Measurements from ENCODE around the gene ITGAE. TPM values are rescaled to one million over a fixed set of nuclear protein-coding genes. Genes with fewer than 3 reads are reported as not detected.

ITGAE gene
- total RNA-seq, 1 donor from 2014 or later = 24.5 TPM

DNA sequence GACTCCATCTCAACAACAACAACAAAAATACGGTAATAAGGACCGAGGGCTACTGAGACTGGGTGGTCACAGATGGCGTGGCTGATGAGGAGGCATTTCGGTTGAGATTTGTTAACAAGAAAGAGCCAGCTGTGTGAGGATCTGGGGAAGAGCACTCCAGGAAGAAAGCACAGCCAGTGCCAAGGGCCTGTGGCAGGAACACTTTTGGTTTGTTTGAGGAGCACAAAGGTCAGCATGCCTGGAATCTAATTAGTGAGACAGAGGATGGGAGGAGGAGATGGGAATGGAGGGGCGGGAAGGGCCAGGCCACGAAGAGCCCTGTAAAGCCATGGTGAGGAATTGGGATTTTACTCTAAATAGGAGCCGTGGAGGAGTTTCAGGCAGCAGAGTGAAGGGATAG is 52.4 kb downstream of the ITGAE start:
- Mint-ChIP-seq H3K4me3 (ENCODE audit: unreplicated experiment) (no peak overlapping the region), H3K27me3 (ENCODE audit: unreplicated experiment) (peaks cover 21% of the 10 kb centered on the region), H3K9me3 (ENCODE audit: unreplicated experiment) (no peaks in the 10 kb centered on the region), H3K4me1 (ENCODE audit: unreplicated experiment) (no peaks in the 10 kb centered on the region), H3K36me3 (ENCODE audit: unreplicated experiment) (no peaks in the 10 kb centered on the region), H3K27ac (ENCODE audit: unreplicated experiment) (no peak overlapping the region)
- TF ChIP-seq, protein P1, sequence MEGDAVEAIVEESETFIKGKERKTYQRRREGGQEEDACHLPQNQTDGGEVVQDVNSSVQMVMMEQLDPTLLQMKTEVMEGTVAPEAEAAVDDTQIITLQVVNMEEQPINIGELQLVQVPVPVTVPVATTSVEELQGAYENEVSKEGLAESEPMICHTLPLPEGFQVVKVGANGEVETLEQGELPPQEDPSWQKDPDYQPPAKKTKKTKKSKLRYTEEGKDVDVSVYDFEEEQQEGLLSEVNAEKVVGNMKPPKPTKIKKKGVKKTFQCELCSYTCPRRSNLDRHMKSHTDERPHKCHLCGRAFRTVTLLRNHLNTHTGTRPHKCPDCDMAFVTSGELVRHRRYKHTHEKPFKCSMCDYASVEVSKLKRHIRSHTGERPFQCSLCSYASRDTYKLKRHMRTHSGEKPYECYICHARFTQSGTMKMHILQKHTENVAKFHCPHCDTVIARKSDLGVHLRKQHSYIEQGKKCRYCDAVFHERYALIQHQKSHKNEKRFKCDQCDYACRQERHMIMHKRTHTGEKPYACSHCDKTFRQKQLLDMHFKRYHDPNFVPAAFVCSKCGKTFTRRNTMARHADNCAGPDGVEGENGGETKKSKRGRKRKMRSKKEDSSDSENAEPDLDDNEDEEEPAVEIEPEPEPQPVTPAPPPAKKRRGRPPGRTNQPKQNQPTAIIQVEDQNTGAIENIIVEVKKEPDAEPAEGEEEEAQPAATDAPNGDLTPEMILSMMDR (IDR thresholded peaks at IDR 0.05) = no peak
- no peak for DNase-seq (ENCODE audit: extremely low spot score, unreplicated experiment)

DNA sequence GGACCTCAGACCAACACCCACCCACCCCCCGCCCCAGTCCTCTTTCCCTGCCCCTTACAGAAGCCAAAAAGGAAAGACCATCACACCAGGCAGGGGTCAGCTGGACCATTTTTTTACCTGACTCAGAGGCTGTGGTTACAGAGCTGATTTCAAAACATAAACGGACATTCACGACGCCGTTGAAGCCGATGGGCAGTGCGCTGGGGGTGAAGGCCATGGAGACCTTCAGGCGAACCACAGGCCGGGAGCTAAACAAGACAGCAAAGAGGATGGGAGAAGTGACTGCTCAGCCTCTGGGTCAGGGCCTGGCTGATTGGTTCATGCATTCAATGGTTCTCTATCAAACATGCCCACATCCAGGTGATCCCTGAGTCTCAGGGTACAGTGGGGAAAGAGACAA is 53.2 kb downstream of the ITGAE start:
- Mint-ChIP-seq H3K4me3 (ENCODE audit: unreplicated experiment) (no peak overlapping the region), H3K4me1 (ENCODE audit: unreplicated experiment) (no peaks in the 10 kb centered on the region), H3K27me3 (ENCODE audit: unreplicated experiment) (peaks cover 21% of the 10 kb centered on the region), H3K9me3 (ENCODE audit: unreplicated experiment) (no peaks in the 10 kb centered on the region), H3K27ac (ENCODE audit: unreplicated experiment) (no peak overlapping the region), H3K36me3 (ENCODE audit: unreplicated experiment) (no peaks in the 10 kb centered on the region)
- DNase-seq (ENCODE audit: extremely low spot score, unreplicated experiment) = no peak
- TF ChIP-seq, protein P1 (IDR thresholded peaks at IDR 0.05) = no peak

DNA sequence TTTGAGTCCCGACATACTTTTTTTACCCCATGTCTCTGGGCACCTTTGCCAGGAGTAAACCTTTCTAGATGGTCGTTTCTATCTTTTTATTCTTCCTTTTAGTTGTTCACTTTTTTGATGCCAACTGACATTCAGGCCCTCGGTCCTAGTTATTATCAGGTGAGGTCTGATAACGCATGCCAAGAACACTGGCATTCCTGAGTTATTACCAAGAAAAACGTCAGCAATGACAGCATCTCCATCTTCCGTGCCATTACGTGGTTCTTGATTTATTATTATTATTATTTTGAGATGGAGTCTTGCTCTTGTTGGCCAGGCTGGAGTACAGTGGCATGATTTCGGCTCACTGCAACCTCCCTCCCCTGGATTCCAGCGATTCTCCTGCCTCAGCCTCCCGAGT is 55.9 kb downstream of the ITGAE start:
- no peak for DNase-seq (ENCODE audit: extremely low spot score, unreplicated experiment)
- H3K4me3 Mint-ChIP-seq (ENCODE audit: unreplicated experiment) = no peak overlapping the region
- H3K27ac Mint-ChIP-seq (ENCODE audit: unreplicated experiment) = no peak overlapping the region
- H3K9me3 Mint-ChIP-seq (ENCODE audit: unreplicated experiment) = no peaks in the 10 kb centered on the region
- H3K27me3 Mint-ChIP-seq (ENCODE audit: unreplicated experiment) = peaks cover 13% of the 10 kb centered on the region
- no peaks in the 10 kb centered on the region for H3K4me1 Mint-ChIP-seq (ENCODE audit: unreplicated experiment)
- TF ChIP-seq, protein P1 (IDR thresholded peaks at IDR 0.05) = no peak
- no peaks in the 10 kb centered on the region for H3K36me3 Mint-ChIP-seq (ENCODE audit: unreplicated experiment)

DNA sequence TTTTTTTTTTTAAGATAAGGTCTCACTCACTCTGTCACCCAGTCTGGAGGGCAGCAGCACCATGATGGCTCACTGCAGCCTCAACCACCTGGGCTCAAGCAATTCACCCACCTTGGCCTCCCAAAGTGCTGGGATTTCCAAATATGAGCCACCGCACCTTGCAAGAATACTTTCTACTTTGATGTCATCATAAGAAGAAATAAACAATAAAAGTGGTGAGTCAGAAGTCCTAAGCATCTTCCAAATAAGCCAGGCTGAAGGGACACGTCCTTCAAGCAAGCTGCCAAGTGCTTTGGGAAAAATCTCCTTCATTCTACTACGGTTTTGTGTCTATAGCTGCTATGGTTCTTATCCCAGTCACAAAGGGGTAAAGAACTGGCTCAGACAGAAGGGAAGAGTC is 57.0 kb downstream of the ITGAE start:
- H3K9me3 Mint-ChIP-seq (ENCODE audit: unreplicated experiment) = no peaks in the 10 kb centered on the region
- no peaks in the 10 kb centered on the region for H3K36me3 Mint-ChIP-seq (ENCODE audit: unreplicated experiment)
- H3K4me1 Mint-ChIP-seq (ENCODE audit: unreplicated experiment) = no peaks in the 10 kb centered on the region
- no peak overlapping the region for H3K4me3 Mint-ChIP-seq (ENCODE audit: unreplicated experiment)
- no peak overlapping the region for H3K27ac Mint-ChIP-seq (ENCODE audit: unreplicated experiment)
- peaks cover 13% of the 10 kb centered on the region for H3K27me3 Mint-ChIP-seq (ENCODE audit: unreplicated experiment)
- DNase-seq (ENCODE audit: extremely low spot score, unreplicated experiment) = no peak
- TF ChIP-seq, protein P1 (IDR thresholded peaks at IDR 0.05) = no peak

DNA sequence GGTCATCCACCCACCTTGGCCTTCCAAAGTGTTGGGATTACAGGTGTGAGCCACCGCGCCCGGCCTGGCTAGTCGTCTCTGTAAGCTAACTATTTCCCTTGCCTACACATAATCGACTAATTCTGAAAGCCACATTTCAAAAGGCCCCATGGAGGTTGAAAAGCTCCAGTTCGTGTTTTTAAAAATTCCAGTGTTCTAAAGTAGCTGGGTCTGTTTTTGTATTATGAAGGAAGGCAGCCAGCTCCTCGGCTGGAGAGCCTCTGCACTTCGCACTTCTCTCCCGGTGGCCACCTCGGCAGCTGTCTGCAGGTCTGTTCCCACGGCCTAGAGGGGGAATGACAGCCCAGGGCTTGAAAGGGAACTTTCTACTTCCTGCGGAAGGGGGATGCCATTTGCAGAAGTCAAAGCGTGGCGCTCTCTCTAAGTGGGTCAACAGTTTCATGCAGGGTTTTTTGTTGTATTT is 60.3 kb downstream of the ITGAE start:
- TF ChIP-seq, protein P1 (IDR thresholded peaks at IDR 0.05) = no peak
- Mint-ChIP-seq H3K9me3 (ENCODE audit: unreplicated experiment) (no peaks in the 10 kb centered on the region), H3K36me3 (ENCODE audit: unreplicated experiment) (no peaks in the 10 kb centered on the region), H3K4me1 (ENCODE audit: unreplicated experiment) (peaks cover 7% of the 10 kb centered on the region), H3K4me3 (ENCODE audit: unreplicated experiment) (no peak overlapping the region), H3K27ac (ENCODE audit: unreplicated experiment) (no peak overlapping the region), H3K27me3 (ENCODE audit: unreplicated experiment) (peaks cover 4% of the 10 kb centered on the region)
- no peak for DNase-seq (ENCODE audit: extremely low spot score, unreplicated experiment)

Measured in osteocyte (in vitro differentiated cells).